Memory B cell (primary cell): ENCODE results near the gene BHLHE23.
"Not testable (repeated sequence)": the region's sequence is repeated elsewhere in the genome, so short reads cannot be mapped to it uniquely, and the experiment has no call there.

ENCODE experiments used
- ATAC-seq: fragments of 150-1000 bp; cut with Tn5 transposase; 2 replicates; pipeline ENCODE4 v1.10.0; 2021; ENCODE audit warnings: low read depth, mild to moderate bottlenecking, moderate library complexity
- DNase-seq, 2 donors: peaks; one replicate each; pipeline ENCODE4 v3.0.0; 2022; ENCODE audit warnings: low spot score in 2 of 2
- H3K27ac Mint-ChIP-seq: one replicate; pipeline ENCODE4 v1.8.0; 2022; ENCODE audit warnings: mild to moderate bottlenecking, moderate library complexity, mixed read lengths
- H3K27me3 Mint-ChIP-seq: one replicate; pipeline ENCODE4 v1.8.0; 2022; ENCODE audit warnings: mixed read lengths
- H3K36me3 Mint-ChIP-seq: one replicate; pipeline ENCODE4 v1.8.0; 2022; ENCODE audit warnings: mild to moderate bottlenecking, mixed read lengths
- H3K4me1 Mint-ChIP-seq: one replicate; pipeline ENCODE4 v1.8.0; 2022; ENCODE audit warnings: mixed read lengths
- H3K4me3 Mint-ChIP-seq: one replicate; pipeline ENCODE4 v1.8.0; 2022; ENCODE audit warnings: mild to moderate bottlenecking, moderate library complexity, mixed read lengths
- H3K9me3 Mint-ChIP-seq: one replicate; pipeline ENCODE4 v1.8.0; 2022; ENCODE audit warnings: mixed read lengths

Gene BHLHE23

GRCh38 chr20:62968378-62969178 lies 38.2 kb downstream of the BHLHE23 start:
- H3K9me3 Mint-ChIP-seq: no peaks in the 10 kb centered on the region
- H3K27me3 Mint-ChIP-seq: peaks cover 17% of the 10 kb centered on the region
- peaks cover 15% of the 10 kb centered on the region for H3K4me1 Mint-ChIP-seq
- DNase-seq (no peak), ATAC-seq (no peak)
- no peak overlapping the region for H3K27ac Mint-ChIP-seq
- H3K4me3 Mint-ChIP-seq: no peak overlapping the region
- peaks cover 2% of the 10 kb centered on the region for H3K36me3 Mint-ChIP-seq

GRCh38 chr20:62967628-62968351 lies 39.0 kb downstream of the BHLHE23 start:
- DNase-seq: no peak
- Mint-ChIP-seq H3K36me3 (peaks cover 2% of the 10 kb centered on the region), H3K27ac (no peak overlapping the region), H3K27me3 (peaks cover 15% of the 10 kb centered on the region), H3K4me1 (peaks cover 13% of the 10 kb centered on the region), H3K4me3 (no peak overlapping the region), H3K9me3 (no peaks in the 10 kb centered on the region)
- no peak for ATAC-seq

DNA sequence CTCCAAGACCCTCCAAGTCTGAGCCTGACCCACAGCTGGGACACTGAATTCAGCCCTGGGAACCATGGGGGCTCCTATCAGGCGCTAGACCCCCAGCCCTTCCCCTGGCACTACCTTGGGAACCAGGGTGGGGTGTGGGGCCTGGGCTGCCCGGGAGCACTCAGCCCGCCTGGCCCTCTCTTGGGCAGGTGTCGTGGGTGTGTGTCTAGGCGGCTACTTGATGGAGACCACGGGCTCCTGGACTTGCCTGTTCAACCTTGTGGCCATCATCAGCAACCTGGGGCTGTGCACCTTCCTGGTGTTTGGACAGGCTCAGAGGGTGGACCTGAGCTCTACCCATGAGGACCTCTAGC lies 39.6 kb downstream of the BHLHE23 start:
- H3K4me1 Mint-ChIP-seq: peaks cover 9% of the 10 kb centered on the region
- H3K9me3 Mint-ChIP-seq: no peaks in the 10 kb centered on the region
- ATAC-seq (no peak), DNase-seq (no peak)
- H3K27me3 Mint-ChIP-seq: peaks cover 12% of the 10 kb centered on the region
- no peak overlapping the region for H3K27ac Mint-ChIP-seq
- H3K36me3 Mint-ChIP-seq: peaks cover 2% of the 10 kb centered on the region
- no peak overlapping the region for H3K4me3 Mint-ChIP-seq

DNA sequence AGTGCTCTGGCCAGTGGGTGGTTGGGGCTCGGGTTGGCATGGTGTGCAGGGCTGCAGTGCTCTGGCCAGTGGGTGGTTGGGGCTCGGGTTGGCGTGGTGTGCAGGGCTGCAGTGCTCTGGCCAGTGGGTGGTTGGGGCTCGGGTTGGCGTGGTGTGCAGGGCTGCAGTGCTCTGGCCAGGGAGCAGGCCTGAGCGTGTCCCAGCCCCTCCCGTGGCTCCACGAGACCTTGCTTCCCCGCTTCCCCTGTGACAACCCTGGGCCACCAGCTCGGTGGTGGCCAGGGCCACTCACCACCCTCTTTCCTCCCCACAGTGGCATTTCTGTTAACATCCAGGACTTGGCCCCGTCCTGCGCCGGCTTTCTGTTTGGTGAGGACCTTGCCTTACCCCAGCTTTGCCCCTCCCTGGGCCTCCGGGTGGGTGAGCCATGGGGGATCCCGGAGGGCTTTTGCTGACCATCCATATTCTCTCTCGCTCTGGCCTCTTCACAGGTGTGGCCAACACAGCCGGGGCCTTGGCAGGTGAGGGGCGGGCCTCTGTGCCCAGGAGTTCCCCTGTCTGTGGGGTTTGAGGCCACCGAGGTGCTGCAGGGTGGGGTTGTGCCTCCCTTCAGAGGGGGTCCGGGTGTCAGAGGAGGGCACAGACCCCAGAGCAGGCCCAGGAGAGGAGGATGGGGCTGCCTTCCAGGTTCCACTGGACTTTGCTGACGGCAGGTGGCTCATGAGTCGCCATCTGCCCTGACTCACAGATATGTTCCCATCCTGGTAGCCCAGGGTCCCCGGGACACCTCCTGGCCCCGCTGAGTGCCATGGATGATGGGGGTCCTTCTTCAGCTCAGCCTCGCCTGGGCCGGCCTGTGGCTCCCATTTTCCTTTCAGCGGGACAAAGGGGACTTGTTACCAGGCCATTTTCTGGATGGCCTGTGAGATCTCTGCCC lies 40.3 kb downstream of the BHLHE23 start:
- Mint-ChIP-seq H3K27ac (no peak overlapping the region), H3K4me1 (peaks cover 3% of the 10 kb centered on the region), H3K27me3 (peaks cover 5% of the 10 kb centered on the region), H3K9me3 (no peaks in the 10 kb centered on the region), H3K4me3 (no peak overlapping the region), H3K36me3 (peaks cover 2% of the 10 kb centered on the region)
- DNase-seq (no peak), ATAC-seq (no peak)

DNA sequence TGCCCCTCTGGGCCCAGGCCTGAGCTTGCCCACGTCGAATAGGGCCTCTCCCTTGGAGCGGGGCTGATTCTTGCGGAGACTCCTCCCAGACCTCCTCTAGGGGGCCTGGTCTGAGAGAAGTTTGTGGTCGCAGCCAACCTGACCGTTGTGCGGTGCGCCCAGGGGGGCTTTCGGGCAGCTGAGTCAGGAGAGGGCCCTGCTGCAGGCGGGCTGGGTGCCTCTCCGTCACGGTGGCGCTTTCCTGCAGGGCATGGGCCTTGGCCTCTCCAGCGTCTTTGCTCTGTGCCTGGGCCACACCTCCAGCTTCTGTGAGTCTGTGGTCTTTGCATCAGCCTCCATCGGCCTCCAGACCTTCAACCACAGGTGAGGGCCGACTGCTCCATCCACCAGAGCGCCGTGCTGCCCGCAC lies 41.4 kb downstream of the BHLHE23 start:
- H3K36me3 Mint-ChIP-seq: peaks cover 4% of the 10 kb centered on the region
- H3K9me3 Mint-ChIP-seq: no peaks in the 10 kb centered on the region
- no peak overlapping the region for H3K27ac Mint-ChIP-seq
- no peak for ATAC-seq
- peaks cover 2% of the 10 kb centered on the region for H3K27me3 Mint-ChIP-seq
- no peak overlapping the region for H3K4me3 Mint-ChIP-seq
- H3K4me1 Mint-ChIP-seq: no peaks in the 10 kb centered on the region
- no peak for DNase-seq

GRCh38 chr20:62964700-62965099 lies 42.1 kb downstream of the BHLHE23 start:
- no peak for DNase-seq
- ATAC-seq: no peak
- Mint-ChIP-seq H3K4me3 (no peak overlapping the region), H3K9me3 (no peaks in the 10 kb centered on the region), H3K27ac (no peak overlapping the region), H3K27me3 (no peaks in the 10 kb centered on the region), H3K36me3 (peaks cover 7% of the 10 kb centered on the region), H3K4me1 (no peaks in the 10 kb centered on the region)

GRCh38 chr20:62963614-62964397 lies 43.0 kb downstream of the BHLHE23 start:
- H3K36me3 Mint-ChIP-seq: peaks cover 7% of the 10 kb centered on the region

GRCh38 chr20:62962891-62963613 lies 43.7 kb downstream of the BHLHE23 start:
- Mint-ChIP-seq H3K4me3 (no peak overlapping the region), H3K36me3 (peaks cover 8% of the 10 kb centered on the region), H3K4me1 (no peaks in the 10 kb centered on the region), H3K27me3 (no peaks in the 10 kb centered on the region), H3K27ac (no peak overlapping the region), H3K9me3 (no peaks in the 10 kb centered on the region)
- ATAC-seq (no peak), DNase-seq (no peak)

More at GRCh38 chr20:62963614-62964397, 43.0 kb downstream of the BHLHE23 start:
- no peak overlapping the region for H3K27ac Mint-ChIP-seq
- no peak for DNase-seq
- H3K27me3 Mint-ChIP-seq: no peaks in the 10 kb centered on the region
- no peak overlapping the region for H3K4me3 Mint-ChIP-seq
- no peaks in the 10 kb centered on the region for H3K4me1 Mint-ChIP-seq
- no peak for ATAC-seq
- H3K9me3 Mint-ChIP-seq: no peaks in the 10 kb centered on the region

DNA sequence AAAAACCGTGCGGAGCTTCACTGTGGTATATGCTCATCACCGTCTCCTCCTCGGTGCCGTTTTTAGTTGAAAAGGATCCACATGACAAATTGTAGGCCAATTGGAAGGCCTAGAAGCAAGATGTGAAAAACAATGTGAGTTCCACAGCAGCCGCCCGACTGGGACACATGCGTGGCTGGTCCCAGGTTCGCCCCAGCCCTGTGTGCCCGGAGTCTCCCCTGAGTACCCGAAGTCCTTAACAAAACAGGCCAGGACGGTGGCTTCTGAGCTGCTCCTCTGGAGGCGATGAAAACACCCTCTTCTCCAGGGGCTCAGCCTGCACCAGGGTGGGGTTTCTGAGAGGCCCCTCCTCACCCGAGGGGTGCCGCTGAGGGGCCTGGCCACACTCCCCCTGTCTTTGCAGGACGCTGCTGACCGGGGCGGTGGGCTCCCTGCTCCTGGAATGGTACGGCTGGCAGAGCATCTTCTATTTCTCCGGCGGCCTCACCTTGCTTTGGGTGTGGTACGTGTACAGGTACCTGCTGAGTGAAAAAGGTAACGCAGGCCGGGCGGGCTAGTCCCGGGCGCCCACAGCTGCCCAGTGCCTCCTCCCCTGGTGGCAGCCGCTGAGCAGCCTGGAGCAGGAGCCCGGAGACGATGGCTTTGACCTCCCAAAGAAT lies 44.4 kb downstream of the BHLHE23 start:
- H3K4me1 Mint-ChIP-seq: no peaks in the 10 kb centered on the region
- no peak overlapping the region for H3K27ac Mint-ChIP-seq
- no peak overlapping the region for H3K4me3 Mint-ChIP-seq
- ATAC-seq (no peak), DNase-seq (no peak)
- H3K36me3 Mint-ChIP-seq: peaks cover 8% of the 10 kb centered on the region
- H3K9me3 Mint-ChIP-seq: no peaks in the 10 kb centered on the region
- H3K27me3 Mint-ChIP-seq: no peaks in the 10 kb centered on the region

- Mint-ChIP-seq H3K4me3 (no peak overlapping the region), H3K9me3 (no peaks in the 10 kb centered on the region), H3K27ac (no peak overlapping the region), H3K36me3 (peaks cover 8% of the 10 kb centered on the region), H3K27me3 (no peaks in the 10 kb centered on the region), H3K4me1 (no peaks in the 10 kb centered on the region)
- DNase-seq (no peak), ATAC-seq (no peak)
Measured at GRCh38 chr20:62961799-62962198, 45.0 kb downstream of the BHLHE23 start.

DNA sequence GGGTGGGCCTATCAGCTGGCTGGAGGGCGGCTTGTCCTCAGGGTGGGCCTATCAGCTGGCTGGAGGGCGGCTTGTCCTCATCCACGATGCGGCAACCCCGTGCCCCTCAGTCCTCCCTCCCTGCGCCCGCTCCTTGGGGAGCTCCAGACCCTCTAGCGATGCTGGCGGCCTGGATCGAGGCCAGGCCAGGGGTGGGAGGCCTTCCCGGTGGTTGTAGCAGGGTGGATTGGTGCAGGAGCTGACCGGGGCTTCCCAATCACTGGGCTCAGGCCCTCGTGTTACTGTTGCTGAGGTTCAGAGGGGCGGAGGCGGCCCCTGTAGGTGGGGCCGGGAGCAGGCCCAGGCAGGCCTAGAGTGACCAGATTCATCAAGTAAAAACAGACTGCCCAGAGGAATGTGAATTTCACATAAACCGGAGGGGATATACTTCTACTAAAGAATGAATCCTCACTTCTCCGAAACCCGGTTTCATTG lies 45.4 kb downstream of the BHLHE23 start:
- no peak for ATAC-seq
- no peaks in the 10 kb centered on the region for H3K9me3 Mint-ChIP-seq
- H3K27ac Mint-ChIP-seq: no peak overlapping the region
- H3K27me3 Mint-ChIP-seq: no peaks in the 10 kb centered on the region
- peaks cover 8% of the 10 kb centered on the region for H3K36me3 Mint-ChIP-seq
- no peak for DNase-seq
- H3K4me3 Mint-ChIP-seq: no peak overlapping the region
- H3K4me1 Mint-ChIP-seq: no peaks in the 10 kb centered on the region

GRCh38 chr20:62960446-62961309 lies 46.1 kb downstream of the BHLHE23 start:
- H3K4me3 Mint-ChIP-seq, H3K36me3 Mint-ChIP-seq, H3K4me1 Mint-ChIP-seq, H3K27me3 Mint-ChIP-seq, ATAC-seq, H3K27ac Mint-ChIP-seq, H3K9me3 Mint-ChIP-seq, DNase-seq: not testable (repeated sequence)
